GM12892 (cell line): ENCODE measurements around the gene PLEKHD1.

Experiments used
- POLR2A ChIP-seq: IDR thresholded peaks from 2 replicates; pipeline ENCODE4 v1.6.1; 2011; ENCODE audit warnings: low read depth, low read length, control low read depth
- POLR2AphosphoS5 ChIP-seq: IDR thresholded peaks from 2 replicates; pipeline ENCODE4 v1.6.1; 2011; ENCODE audit warnings: low read depth, low read length, control low read depth

GRCh38 chr14:69558774-69559173 lies 74.2 kb downstream of the PLEKHD1 start:
- no peak for TF ChIP-seq POLR2AphosphoS5
- TF ChIP-seq POLR2A, result no peak
